ENCODE results near the gene CRACR2A.

The CRACR2A gene

DNA sequence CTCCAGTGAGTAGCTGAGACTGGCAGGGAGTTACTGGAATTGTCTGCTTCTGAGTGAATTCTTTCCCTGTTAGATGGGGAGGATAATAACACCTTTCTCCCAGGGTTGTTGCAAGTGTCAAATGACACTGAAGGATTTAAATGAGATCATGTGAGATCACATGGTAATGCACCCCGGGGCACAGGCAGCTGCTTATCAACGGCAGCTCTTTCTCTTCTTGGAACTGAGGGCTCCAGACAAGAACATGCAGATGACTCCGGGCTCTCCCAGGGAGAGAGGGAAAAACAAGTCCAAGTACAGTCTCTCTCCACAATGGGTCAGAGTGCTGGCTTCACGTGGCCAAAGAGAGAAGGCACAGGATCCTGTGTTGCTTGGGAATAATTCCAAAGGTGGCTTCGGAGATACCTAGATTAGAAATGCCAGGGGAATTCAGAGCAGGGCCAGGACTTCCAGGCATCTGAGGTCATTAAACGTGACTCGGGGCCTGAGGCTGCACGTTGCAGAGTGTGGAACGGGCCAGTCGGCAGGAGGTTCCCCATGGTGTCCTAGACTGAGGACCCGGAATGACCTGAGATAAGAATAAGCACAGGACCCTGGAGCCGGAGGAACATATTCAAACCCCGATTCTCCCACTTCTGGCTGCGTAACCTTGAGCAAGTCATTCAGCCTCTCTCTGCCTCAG lies 152.7 kb downstream of the CRACR2A start:
- CTCF ChIA-PET, result no interaction called here
- no peak for DNase-seq
- WGBS (ENCODE audit: insufficient coverage), result 84% methylated on average over 13 of the region's 14 CpGs
- Histone ChIP-seq H3K36me3 (ENCODE audit: control insufficient read depth in 4 of 4, insufficient read depth in 4 of 4, low read length in 3 of 4) (no peaks in the 10 kb centered on the region), H3K4me1 (ENCODE audit: control extremely low read depth in 1 of 4, control insufficient read depth in 4 of 4, insufficient read depth in 4 of 4, low read length in 3 of 4) (peaks cover 0 to 9% (median 9%) of the 10 kb centered on the region in 4 experiments), H3K27ac (ENCODE audit: insufficient read depth in 1 of 2, low read depth in 1 of 2, low read length in 2 of 2, poor library complexity in 1 of 2, severe bottlenecking in 2 of 2) (no peak overlapping the region), H3K4me3 (ENCODE audit: control insufficient read depth in 1 of 7, extremely low read depth in 1 of 7, insufficient read depth in 4 of 7, low read depth in 2 of 7, low read length in 6 of 7) (no peak overlapping the region), H3K27me3 (replicated peaks in 2 of 5; ENCODE audit: control insufficient read depth in 4 of 5, insufficient read depth in 5 of 5, low read length in 4 of 5) (peaks cover 0 to 18% (median 11%) of the 10 kb centered on the region in 5 experiments), H3K9me3 (ENCODE audit: control extremely low read depth in 1 of 5, control insufficient read depth in 4 of 5, insufficient read depth in 2 of 5, low read depth in 1 of 5, low read length in 4 of 5) (no peaks in the 10 kb centered on the region)
- POLR2A ChIA-PET, result no interaction called here

DNA sequence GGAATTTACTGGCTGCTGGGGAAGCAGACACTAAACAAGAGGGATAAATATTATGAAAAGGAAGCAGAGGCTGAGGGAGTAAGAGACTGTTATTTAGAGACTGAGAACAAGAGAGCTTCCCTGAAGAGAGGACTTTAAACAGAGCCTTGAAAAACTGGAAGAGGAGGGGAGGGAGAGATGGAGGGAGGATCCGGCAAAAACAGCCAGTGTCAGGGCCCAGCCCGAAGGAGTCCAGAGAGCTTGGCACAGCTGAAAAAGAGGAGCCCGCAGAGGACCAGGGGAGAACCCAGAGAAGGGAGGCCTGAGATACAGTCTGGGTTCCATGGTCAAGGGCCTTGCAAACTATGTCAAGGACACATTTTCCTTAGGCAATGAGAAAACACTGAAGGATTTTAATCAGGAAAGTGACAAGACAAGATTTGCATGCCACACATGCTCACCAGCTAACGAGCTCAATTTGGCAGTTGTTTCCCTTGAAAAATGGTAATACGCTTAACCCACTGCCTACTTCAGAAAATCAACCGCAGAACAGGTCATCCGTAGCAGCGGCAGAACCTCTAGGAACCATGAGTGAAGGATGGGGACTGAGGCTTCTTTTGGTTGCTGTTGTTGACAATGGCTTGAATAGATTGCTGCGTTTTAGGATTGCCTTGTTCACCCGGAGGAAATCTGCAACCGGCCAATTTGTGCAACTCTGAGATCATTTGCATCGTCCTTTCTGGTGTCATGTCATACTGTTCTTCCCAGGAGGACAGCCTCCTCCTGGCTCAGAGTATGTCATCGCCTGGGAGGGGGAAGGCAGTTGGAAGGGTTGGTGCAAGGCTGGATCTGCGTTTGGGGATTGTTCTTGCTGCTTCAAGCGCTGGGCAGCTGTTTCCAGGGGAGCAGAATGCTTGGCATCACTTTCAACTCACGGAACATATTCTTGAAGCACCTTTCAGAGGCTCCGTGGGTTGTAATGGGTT lies 153.7 kb downstream of the CRACR2A start:
- Histone ChIP-seq H3K4me1 (ENCODE audit: control extremely low read depth in 1 of 4, control insufficient read depth in 4 of 4, insufficient read depth in 4 of 4, low read length in 3 of 4) (no peaks in the 10 kb centered on the region), H3K9me3 (ENCODE audit: control extremely low read depth in 1 of 5, control insufficient read depth in 4 of 5, insufficient read depth in 2 of 5, low read depth in 1 of 5, low read length in 4 of 5) (no peaks in the 10 kb centered on the region), H3K27ac (ENCODE audit: insufficient read depth in 1 of 2, low read depth in 1 of 2, low read length in 2 of 2, poor library complexity in 1 of 2, severe bottlenecking in 2 of 2) (no peak overlapping the region), H3K36me3 (ENCODE audit: control insufficient read depth in 4 of 4, insufficient read depth in 4 of 4, low read length in 3 of 4) (no peaks in the 10 kb centered on the region), H3K27me3 (replicated peaks in 2 of 5; ENCODE audit: control insufficient read depth in 4 of 5, insufficient read depth in 5 of 5, low read length in 4 of 5) (peaks cover 0 to 22% (median 9%) of the 10 kb centered on the region in 5 experiments), H3K4me3 (ENCODE audit: control insufficient read depth in 1 of 7, extremely low read depth in 1 of 7, insufficient read depth in 4 of 7, low read depth in 2 of 7, low read length in 6 of 7) (no peak overlapping the region)
- DNase-seq, result no peak
- ChIA-PET POLR2A (no interaction called here), CTCF (no interaction called here)
- WGBS (ENCODE audit: insufficient coverage), result 92% methylated on average over 17 of the region's 17 CpGs

- Histone ChIP-seq H3K36me3 (ENCODE audit: control insufficient read depth in 4 of 4, insufficient read depth in 4 of 4, low read length in 3 of 4) (no peaks in the 10 kb centered on the region), H3K27me3 (replicated peaks in 2 of 5; ENCODE audit: control insufficient read depth in 4 of 5, insufficient read depth in 5 of 5, low read length in 4 of 5) (peaks cover 0 to 23% (median 9%) of the 10 kb centered on the region in 5 experiments), H3K9me3 (ENCODE audit: control extremely low read depth in 1 of 5, control insufficient read depth in 4 of 5, insufficient read depth in 2 of 5, low read depth in 1 of 5, low read length in 4 of 5) (no peaks in the 10 kb centered on the region), H3K4me3 (ENCODE audit: control insufficient read depth in 1 of 7, extremely low read depth in 1 of 7, insufficient read depth in 4 of 7, low read depth in 2 of 7, low read length in 6 of 7) (no peak overlapping the region), H3K4me1 (ENCODE audit: control extremely low read depth in 1 of 4, control insufficient read depth in 4 of 4, insufficient read depth in 4 of 4, low read length in 3 of 4) (no peaks in the 10 kb centered on the region), H3K27ac (ENCODE audit: insufficient read depth in 1 of 2, low read depth in 1 of 2, low read length in 2 of 2, poor library complexity in 1 of 2, severe bottlenecking in 2 of 2) (no peak overlapping the region)
- no peak for DNase-seq
- WGBS (ENCODE audit: insufficient coverage), result 98% methylated on average over 4 of the region's 7 CpGs
- CTCF ChIA-PET, result no interaction called here
- POLR2A ChIA-PET, result no interaction called here
Observed at GRCh38 chr12:3597526-3598210, 155.2 kb downstream of the CRACR2A start.

DNA sequence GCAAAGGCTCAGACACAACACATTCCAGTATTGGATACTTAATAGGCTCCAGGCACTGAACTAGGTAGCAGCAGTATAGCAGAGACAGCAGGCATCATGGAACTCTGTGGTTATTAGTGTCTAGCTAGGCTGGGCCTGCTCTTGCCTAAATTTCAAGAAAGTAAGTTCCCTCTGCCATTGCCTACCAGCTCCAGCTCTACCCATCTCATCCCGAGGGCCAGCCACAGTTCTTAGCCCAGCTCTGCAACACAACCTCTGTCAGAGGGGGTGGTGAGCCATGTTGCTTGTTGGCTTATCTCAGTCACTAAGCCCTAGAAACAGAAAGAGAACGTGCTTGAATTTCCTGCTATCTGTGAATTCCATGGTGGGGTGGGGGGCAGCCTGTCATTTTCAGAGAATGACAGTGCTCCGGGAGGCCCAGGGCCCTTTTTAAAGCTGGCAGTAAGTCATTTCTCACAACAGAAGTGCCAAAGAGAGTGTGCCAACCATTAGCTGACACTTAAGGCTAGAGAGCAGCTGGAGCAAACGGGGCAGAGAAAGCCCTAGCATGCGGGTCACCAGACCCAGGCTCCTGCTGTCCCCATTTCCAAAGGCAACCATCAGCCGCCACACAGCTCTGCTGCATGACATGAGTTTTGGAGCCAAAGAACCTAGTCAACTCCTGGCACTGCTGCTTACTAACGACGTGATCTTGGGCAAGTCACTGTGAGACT lies 156.1 kb downstream of the CRACR2A start:
- no peak overlapping the region for H3K27ac ChIP-seq (ENCODE audit: insufficient read depth in 1 of 2, low read depth in 1 of 2, low read length in 2 of 2, poor library complexity in 1 of 2, severe bottlenecking in 2 of 2)
- no peaks in the 10 kb centered on the region for H3K36me3 ChIP-seq (ENCODE audit: control insufficient read depth in 4 of 4, insufficient read depth in 4 of 4, low read length in 3 of 4)
- H3K27me3 ChIP-seq (replicated peaks in 2 of 5; ENCODE audit: control insufficient read depth in 4 of 5, insufficient read depth in 5 of 5, low read length in 4 of 5), result peaks cover 0 to 23% (median 7%) of the 10 kb centered on the region in 5 experiments
- no peaks in the 10 kb centered on the region for H3K9me3 ChIP-seq (ENCODE audit: control extremely low read depth in 1 of 5, control insufficient read depth in 4 of 5, insufficient read depth in 2 of 5, low read depth in 1 of 5, low read length in 4 of 5)
- no peaks in the 10 kb centered on the region for H3K4me1 ChIP-seq (ENCODE audit: control extremely low read depth in 1 of 4, control insufficient read depth in 4 of 4, insufficient read depth in 4 of 4, low read length in 3 of 4)
- ChIA-PET CTCF (no interaction called here), POLR2A (no interaction called here)
- H3K4me3 ChIP-seq (ENCODE audit: control insufficient read depth in 1 of 7, extremely low read depth in 1 of 7, insufficient read depth in 4 of 7, low read depth in 2 of 7, low read length in 6 of 7), result no peak overlapping the region
- 88% methylated on average over 6 of the region's 8 CpGs for WGBS (ENCODE audit: insufficient coverage)
- DNase-seq, result no peak

GRCh38 chr12:3595721-3596120 lies 157.2 kb downstream of the CRACR2A start:
- ChIA-PET CTCF (no interaction called here), POLR2A (no interaction called here)
- Histone ChIP-seq H3K4me3 (ENCODE audit: control insufficient read depth in 1 of 7, extremely low read depth in 1 of 7, insufficient read depth in 4 of 7, low read depth in 2 of 7, low read length in 6 of 7) (no peak overlapping the region), H3K27ac (ENCODE audit: insufficient read depth in 1 of 2, low read depth in 1 of 2, low read length in 2 of 2, poor library complexity in 1 of 2, severe bottlenecking in 2 of 2) (no peak overlapping the region), H3K4me1 (ENCODE audit: control extremely low read depth in 1 of 4, control insufficient read depth in 4 of 4, insufficient read depth in 4 of 4, low read length in 3 of 4) (no peaks in the 10 kb centered on the region), H3K36me3 (ENCODE audit: control insufficient read depth in 4 of 4, insufficient read depth in 4 of 4, low read length in 3 of 4) (no peaks in the 10 kb centered on the region), H3K9me3 (ENCODE audit: control extremely low read depth in 1 of 5, control insufficient read depth in 4 of 5, insufficient read depth in 2 of 5, low read depth in 1 of 5, low read length in 4 of 5) (no peaks in the 10 kb centered on the region), H3K27me3 (replicated peaks in 2 of 5; ENCODE audit: control insufficient read depth in 4 of 5, insufficient read depth in 5 of 5, low read length in 4 of 5) (peaks cover 0 to 17% (median 4%) of the 10 kb centered on the region in 5 experiments)
- no peak for DNase-seq
- WGBS (ENCODE audit: insufficient coverage), result 94% methylated on average over 5 of the region's 6 CpGs

- Histone ChIP-seq H3K4me1 (ENCODE audit: control extremely low read depth in 1 of 4, control insufficient read depth in 4 of 4, insufficient read depth in 4 of 4, low read length in 3 of 4) (no peaks in the 10 kb centered on the region), H3K9me3 (ENCODE audit: control extremely low read depth in 1 of 5, control insufficient read depth in 4 of 5, insufficient read depth in 2 of 5, low read depth in 1 of 5, low read length in 4 of 5) (no peaks in the 10 kb centered on the region), H3K27ac (ENCODE audit: insufficient read depth in 1 of 2, low read depth in 1 of 2, low read length in 2 of 2, poor library complexity in 1 of 2, severe bottlenecking in 2 of 2) (no peak overlapping the region), H3K36me3 (ENCODE audit: control insufficient read depth in 4 of 4, insufficient read depth in 4 of 4, low read length in 3 of 4) (no peaks in the 10 kb centered on the region), H3K27me3 (replicated peaks in 2 of 5; ENCODE audit: control insufficient read depth in 4 of 5, insufficient read depth in 5 of 5, low read length in 4 of 5) (peaks cover 0 to 18% (median 3%) of the 10 kb centered on the region in 5 experiments), H3K4me3 (ENCODE audit: control insufficient read depth in 1 of 7, extremely low read depth in 1 of 7, insufficient read depth in 4 of 7, low read depth in 2 of 7, low read length in 6 of 7) (no peak overlapping the region)
- ChIA-PET CTCF (no interaction called here), POLR2A (no interaction called here)
- WGBS (ENCODE audit: insufficient coverage), result no CpG with 5 or more reads among the region's 2 CpGs
- DNase-seq, result no peak
Observed at GRCh38 chr12:3594966-3595365, 157.9 kb downstream of the CRACR2A start.
